GM21390 (cell line): ENCODE results near the gene AKAP17A.

ENCODE experiments used
- ATAC-seq: cut with Tn5 transposase; IDR thresholded peaks from one replicate; pipeline ENCODE4 v1.9.1; 2021; ENCODE audit not compliant: unreplicated experiment

Gene AKAP17A

DNA sequence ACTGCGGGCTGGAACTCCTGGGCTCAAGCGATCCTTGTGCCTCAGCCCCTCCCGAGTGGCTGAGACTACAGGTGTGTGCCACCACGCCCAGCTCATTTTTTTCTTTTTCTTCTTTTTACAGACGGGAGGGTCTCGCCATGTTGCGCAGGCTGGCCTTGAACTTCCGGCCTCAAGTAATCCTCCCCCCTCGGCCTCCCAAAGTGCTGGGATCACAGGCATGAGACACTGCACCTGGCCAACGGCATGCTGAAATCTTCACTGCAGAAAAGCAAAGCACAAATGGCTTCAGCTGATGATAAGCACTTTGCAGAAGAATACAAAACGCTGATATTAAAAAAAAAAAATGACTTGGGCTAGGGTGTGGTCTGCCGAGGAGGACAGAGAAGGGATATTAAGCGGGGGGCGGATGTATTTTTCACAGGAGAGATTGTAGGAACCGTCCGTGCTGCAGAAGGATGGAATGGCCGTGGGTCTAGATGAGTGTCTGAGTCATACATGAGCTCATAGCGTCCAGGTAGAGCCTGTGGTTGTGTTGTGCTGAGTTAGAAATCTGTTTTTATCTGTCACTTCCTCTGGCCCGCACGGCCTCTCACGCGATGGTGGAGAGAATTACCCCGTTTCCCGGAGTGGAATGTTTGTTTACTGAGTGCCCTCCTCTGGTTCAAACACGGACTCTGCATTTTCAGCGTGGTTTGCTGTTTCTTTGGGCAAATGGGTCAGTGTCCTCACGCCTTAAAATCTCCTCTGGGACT, 8.5 kb upstream of the AKAP17A start:
- peak; percentile 66 for ATAC-seq

DNA sequence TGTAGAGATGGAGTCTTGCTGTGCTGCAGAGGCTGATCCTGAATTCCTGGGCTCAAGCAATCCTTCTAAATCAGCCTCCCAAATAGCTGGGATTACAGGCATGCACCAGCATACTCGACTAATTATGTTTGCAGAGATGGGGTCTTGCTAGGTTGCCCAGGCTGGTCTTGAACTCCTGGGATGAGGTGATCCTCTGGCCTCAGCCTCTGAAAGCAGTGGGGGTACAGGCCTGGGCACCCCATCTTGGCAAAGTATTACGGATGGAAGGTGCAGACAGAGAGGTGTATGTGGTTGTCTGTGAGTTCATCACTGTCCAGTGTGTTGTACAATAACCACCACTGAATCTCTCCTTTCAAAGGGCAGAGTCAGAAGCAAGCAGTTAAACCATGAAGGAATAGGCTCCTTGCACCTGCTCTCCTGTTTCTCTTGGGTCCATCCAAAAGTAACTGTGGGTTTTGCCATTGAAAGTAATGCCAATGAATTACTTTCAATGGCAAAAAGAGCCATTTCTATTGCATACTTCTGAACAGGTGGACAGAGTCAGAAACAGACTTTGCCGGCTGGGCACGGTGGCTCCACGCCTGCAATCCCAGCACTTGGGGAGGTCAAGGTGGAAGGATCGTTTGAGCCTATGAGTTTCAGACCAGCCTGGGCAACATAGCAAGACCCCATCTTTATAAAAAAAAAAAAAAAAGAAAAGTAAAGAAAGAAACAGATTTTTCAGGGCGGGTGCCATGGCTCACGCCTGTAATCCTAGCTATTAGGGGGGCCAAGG, 7.0 kb upstream of the AKAP17A start:
- no peak for ATAC-seq

DNA sequence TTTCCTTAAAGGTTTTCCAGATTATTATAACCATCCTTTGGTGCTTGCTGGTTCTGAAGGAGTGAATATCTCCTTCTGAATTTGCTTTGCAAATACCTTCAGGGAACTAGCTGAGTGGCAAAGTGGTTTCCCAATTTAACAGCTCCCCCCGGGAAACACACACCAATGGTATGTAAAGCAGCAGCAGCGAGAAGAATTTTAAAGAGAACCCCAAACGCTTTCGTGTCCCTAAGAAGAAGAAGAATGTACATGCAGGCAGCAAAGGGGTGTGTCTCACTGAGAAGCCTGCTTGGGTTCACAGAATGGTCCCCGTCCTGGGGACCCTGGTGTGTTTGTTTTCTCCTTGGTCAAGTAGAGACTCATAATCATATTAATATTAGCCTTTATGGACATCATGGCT, 4.2 kb upstream of the AKAP17A start:
- no peak for ATAC-seq

DNA sequence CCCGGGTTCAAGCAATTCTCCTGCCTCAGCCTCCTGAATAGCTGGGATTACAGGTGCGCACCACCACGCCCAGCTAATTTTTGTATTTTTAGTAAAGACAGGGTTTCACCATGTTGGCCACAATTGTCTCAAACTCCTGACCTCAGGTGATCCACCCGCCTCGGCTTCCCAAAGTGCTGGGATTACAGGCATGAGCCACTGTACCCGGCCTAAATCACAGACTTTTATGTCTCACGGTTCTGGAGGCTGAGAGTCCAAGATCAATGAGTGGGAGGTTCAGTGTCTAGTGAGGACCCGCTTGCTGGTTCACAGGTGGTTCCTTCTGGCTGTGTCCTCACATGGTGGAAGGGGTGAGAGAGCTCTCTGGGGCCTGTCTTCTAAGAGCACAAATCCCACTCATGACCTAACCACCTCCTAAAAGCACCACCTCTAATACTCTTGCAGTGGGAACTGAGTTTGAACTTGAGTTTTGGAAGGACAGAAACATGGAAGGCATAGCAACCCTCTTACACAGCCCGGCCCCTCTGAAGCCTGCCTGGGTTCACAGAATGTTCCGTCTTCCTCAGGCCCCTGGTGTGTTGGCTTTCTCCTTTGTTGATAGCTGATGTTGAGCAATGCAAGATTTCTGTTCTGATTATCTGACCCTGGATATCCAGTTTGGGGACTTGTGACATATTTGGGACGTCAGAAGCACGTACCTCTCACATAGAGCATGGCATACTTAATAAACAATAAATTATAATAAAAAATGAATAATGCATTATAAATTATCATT, 1.9 kb upstream of the AKAP17A start:
- ATAC-seq: no peak

GRCh38 chrX:1591863-1592469, 562 bp downstream of the AKAP17A start:
- ATAC-seq: no peak

DNA sequence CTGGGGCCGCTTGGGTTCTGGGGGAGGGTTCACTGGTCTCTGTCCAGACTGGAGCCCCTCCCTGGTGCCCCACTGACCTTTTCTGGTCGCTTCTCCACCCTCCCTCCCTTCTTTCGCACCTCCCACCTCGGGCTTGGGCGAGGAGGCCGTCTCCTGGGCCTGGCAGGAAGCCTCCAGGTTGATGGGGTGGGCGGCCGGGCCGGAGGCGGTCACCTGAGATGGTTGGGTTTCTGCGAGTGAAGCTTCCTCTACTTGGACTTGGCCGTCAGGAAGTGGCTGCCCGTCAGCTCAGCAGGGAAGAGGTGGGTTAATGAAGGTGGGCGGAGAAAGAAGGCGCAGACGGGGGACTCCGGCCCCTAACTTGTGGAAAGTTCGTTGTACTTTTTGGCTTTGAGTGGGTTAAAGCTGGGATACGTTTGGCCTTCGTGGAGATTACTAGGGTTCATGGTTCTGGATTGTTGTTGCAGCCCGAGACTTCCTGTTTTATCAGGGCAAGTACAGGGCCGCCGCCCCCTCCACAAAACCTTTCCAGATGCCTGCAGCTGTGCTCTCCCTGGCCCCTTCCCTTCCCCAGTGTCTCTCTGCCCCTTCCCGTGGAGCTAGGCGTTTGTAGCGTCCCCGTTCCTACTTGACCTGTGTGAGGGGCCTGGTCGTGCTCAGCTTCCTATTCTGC, 1.2 kb downstream of the AKAP17A start:
- ATAC-seq: peak; percentile 43

- no peak for ATAC-seq
Measured at GRCh38 chrX:1593286-1594271, 2.2 kb downstream of the AKAP17A start.

GRCh38 chrX:1595711-1596060, 4.3 kb downstream of the AKAP17A start:
- no peak for ATAC-seq

DNA sequence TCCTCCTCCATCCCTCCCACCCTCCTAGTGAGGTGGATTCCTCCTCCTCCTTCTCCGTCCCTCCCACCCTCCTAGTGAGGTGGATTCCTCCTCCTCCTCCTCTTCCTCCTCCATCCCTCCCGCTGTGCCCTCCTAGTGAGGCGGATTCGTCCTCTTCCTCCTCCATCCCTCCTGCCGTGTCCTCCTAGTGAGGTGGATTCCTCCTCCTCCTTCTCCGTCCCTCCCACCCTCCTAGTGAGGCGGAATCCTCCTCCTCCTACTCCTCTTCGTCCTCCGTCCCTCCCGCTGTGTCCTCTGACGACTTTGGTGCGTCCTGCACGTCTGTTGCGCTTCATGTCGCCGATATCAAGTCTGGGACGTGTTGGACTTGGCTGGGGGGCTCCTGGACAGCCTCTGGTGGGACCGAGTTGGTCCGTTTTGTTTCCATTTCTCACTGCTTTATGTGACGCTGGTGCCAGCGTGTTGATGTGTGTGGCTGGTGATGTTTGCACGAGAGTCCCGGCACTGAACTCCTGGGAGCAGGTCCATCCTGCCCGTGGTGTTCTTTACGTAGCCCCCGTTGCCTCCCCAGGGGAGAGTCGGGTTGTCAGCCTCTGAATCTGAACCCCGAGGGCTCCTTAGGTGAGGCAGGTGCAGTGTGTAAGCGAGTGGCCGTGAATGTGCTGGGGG, 5.4 kb downstream of the AKAP17A start:
- ATAC-seq: no peak

GRCh38 chrX:1597345-1598020, 6.1 kb downstream of the AKAP17A start:
- no peak for ATAC-seq

DNA sequence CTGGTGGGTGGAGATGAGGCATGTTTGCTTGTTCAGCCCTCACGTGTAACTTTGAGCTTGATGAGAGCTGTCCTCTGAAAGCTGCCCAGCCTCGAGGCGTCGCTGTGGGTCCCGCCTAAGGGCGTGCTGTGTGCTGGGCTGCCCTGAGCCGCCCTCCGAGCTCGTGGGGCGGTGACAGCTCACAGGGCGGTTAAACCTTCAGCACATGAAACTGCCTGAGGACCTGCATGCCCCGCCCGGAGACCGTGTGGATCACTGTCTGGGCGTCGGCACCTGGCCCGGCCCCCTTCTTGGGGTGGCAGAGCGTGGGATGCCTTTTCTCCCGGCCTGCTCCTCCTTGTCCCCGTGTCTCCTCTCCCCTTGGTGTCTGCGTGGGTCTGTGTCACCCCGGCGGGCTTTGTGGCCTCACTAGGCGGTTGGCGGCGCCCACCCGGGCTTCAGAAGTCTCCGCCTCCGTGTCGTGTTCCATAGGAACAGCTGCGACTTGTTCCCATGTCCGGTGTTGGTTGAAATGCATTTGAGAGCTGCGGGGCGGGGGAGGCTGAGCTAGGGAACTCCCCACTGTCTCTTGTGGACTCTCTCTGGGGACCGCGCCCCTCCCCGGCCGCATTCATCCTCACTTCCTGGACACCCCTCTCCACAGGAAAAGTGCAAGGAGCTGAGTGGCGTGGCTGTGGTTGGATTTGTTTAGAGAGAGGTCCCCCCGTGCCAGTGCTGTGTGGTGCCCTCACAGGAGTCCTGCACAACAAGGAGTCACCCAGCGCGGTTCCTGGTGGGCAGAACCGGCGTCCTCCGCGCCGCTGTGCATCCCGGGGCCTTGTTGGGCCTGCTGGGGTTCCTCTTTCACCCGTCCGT, 6.8 kb downstream of the AKAP17A start:
- no peak for ATAC-seq

DNA sequence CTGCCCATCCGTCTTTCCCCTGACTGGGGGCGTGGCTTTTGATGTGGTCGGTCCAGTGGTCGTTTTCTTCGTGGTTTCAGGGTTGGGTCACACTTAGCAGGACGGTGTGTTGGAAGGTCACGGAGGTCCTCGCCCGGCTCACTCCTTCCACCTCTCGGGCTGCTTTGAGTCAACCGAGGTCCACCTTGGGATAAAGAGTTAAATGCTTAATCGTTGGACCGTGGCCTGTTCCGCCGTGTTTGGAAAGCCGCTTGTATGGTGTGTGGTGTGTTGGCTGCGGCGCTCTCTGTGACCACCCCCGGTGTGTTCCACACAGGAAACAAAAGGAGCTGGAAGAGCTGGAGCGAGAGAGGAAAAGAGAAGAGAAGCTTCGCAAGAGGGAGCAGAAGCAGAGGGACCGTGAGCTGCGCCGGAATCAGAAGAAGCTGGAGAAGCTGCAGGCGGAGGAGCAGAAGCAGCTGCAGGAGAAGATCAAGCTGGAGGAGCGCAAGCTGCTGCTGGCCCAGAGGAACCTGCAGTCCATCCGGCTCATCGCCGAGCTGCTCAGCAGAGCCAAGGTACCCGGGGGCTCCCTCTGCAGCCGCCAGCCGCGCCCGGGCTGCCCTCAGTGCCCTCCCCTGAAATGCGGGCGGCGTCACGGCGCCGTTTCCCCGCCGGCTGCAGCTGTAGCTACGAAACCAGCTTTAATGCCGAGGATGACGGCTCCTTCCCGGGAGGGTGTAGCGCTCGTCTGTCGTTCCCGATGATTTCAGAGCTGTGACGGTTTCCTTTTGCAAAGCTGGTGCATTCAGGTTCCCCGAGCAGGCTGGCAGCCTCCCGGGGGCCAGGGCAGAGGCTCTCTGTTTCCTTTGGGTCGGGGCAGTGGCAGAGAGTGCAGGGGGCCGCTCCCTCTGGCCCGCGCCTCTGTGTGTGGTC, 7.7 kb downstream of the AKAP17A start:
- ATAC-seq: no peak

DNA sequence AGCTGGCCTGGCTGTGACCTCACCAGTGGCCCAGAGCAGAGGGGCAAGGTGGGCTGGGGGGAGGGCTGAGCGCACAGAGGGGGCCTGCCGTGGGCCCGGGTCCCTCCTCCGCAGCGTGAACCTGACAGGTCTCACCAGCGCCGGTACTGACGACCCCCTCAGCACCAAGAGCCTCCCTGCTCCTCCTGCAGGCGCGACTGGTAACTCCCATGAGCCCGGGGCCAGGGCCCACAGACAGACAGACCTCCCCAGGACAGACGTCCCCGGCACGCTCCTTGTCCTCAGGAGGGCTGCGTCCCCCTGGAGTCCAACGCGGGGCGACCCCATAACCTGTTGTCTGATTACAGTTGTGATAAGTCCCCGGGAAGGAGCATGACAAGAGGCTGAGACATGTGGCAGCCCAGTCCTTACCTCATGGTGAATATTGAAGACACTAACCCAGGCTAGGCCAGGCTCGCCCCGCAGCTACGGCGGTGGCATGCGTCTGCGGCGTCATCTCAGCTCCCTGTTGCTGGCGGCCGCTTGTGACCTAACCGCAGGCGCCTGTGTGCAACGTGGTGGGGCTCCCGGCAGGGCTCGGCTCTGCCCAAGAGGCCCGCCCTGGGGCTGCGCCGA, 8.5 kb downstream of the AKAP17A start:
- ATAC-seq: no peak

DNA sequence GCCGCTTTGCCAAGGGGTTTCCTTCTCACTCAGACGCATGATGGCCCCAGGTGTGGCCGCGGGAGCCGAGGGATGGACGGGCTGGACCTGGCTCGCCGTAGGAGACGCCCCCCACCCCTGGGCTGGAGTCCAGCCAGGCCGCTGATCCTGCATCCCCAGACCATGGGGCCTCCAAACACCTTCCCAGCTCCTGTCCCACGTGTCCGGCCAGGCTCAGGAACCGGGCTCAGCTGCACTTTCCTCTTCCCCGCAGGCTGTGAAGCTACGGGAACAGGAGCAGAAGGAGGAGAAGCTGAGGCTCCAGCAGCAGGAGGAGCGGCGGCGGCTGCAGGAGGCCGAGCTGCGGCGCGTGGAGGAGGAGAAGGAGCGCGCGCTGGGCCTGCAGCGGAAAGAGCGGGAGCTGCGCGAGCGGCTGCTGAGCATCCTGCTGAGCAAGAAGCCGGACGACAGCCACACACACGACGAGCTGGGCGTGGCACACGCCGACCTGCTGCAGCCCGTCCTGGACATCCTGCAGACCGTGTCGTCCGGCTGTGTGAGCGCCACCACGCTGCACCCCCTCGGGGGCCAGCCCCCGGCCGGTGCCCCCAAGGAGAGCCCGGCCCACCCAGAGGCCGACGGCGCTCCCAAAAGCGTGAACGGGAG, 9.1 kb downstream of the AKAP17A start:
- no peak for ATAC-seq

GRCh38 chrX:1601051-1601767, 9.8 kb downstream of the AKAP17A start:
- ATAC-seq: no peak
